Colonic mucosa (tissue), 4 donors: ENCODE measurements around the gene KLHL40. TPM values are rescaled to one million over a fixed set of nuclear protein-coding genes. Genes with fewer than 3 reads are reported as not detected.

Source experiments
- DNase-seq: peaks from one replicate; pipeline ENCODE4 v3.0.0-alpha.2; 2020
- H3K27ac ChIP-seq: fragments of 200-600 bp; one replicate; pipeline ENCODE4 v1.8.0; 2021
- H3K27me3 ChIP-seq: fragments of 200-600 bp; one replicate; pipeline ENCODE4 v1.8.0; 2021
- H3K36me3 ChIP-seq: fragments of 200-600 bp; one replicate; pipeline ENCODE4 v1.8.0; 2021
- H3K4me1 ChIP-seq: fragments of 200-600 bp; one replicate; pipeline ENCODE4 v1.8.0; 2021; ENCODE audit warnings: mild to moderate bottlenecking
- H3K4me3 ChIP-seq: fragments of 200-600 bp; one replicate; pipeline ENCODE4 v1.8.0; 2021
- H3K9ac ChIP-seq, 2 donors: one replicate each; pipeline ENCODE4 v1.7.0; 2013; ENCODE audit warnings: control low read depth in 2 of 2, low read depth in 2 of 2, low read length in 2 of 2
- H3K9me3 ChIP-seq: fragments of 200-600 bp; one replicate; pipeline ENCODE4 v1.8.0; 2021
- CTCF ChIP-seq: fragments of 200-600 bp; IDR thresholded peaks from one replicate; pipeline ENCODE4 v1.8.0; 2022; ENCODE audit warnings: antibody characterized with exemption, mild to moderate bottlenecking
- intact Hi-C: fragments of 100-400 bp; cut with DNase I; formaldehyde crosslinking; loops from one replicate; pipeline ENCODE4 v1.14.1; 2022
- total RNA-seq, 2 donors: library from RNA; stranded (reverse); fragmentation: NEBNext Ultra II Directional in 1 of 2; extraction: Animal tissue kit (Norgen Biotek cat#: 25700) in 1 of 2; gene quantifications; one replicate each; pipeline ENCODE4 v1.2.1, GENCODE V29; 2021
- donor health status: healthy.
- donor health status: DM: no; HTN: no; CAD: no.
- donor health status: DM: no; HTN: no; CAD: no.

The KLHL40 gene
- total RNA-seq, 2 donors from 2014 or later = not detected

GRCh38 chr3:42692667-42693529 is 7.6 kb downstream of the KLHL40 start:
- H3K27me3 ChIP-seq = no peaks in the 10 kb centered on the region
- no peak overlapping the region for H3K4me3 ChIP-seq
- H3K36me3 ChIP-seq = no peaks in the 10 kb centered on the region
- H3K4me1 ChIP-seq = no peaks in the 10 kb centered on the region
- H3K27ac ChIP-seq = no peak overlapping the region
- intact Hi-C loops = no loop called here
- H3K9ac ChIP-seq = no peak overlapping the region
- TF ChIP-seq CTCF = no peak
- DNase-seq = no peak
- H3K9me3 ChIP-seq = no peaks in the 10 kb centered on the region

- no peak overlapping the region for H3K9ac ChIP-seq
- no peaks in the 10 kb centered on the region for H3K9me3 ChIP-seq
- intact Hi-C loops = no loop called here
- H3K4me3 ChIP-seq = no peak overlapping the region
- no peaks in the 10 kb centered on the region for H3K27me3 ChIP-seq
- H3K27ac ChIP-seq = no peak overlapping the region
- no peaks in the 10 kb centered on the region for H3K36me3 ChIP-seq
- no peak for TF ChIP-seq CTCF
- DNase-seq = no peak
- H3K4me1 ChIP-seq = no peaks in the 10 kb centered on the region
Measured at GRCh38 chr3:42693530-42693930, 8.2 kb downstream of the KLHL40 start.

DNA sequence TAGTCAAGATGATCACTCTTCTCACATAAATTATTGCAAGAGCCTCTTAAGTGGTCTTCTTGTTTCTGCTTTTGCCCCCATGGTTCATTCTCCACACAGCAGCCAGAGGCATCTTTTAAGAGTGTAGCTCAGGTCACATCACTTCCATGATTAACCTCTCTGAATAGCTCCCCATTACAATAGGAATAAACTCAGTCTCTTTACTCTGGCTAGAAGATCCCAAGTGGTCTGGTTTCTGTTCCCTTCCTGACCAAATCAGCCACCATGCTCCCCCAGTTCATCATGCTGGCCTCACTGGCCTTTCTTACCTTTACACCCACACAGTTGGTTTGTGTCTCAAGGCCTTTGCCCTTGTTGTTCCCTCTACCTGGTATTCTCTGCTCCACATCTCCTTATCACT is 9.0 kb downstream of the KLHL40 start:
- no peaks in the 10 kb centered on the region for H3K27me3 ChIP-seq
- no peak overlapping the region for H3K4me3 ChIP-seq
- no peak for DNase-seq
- H3K4me1 ChIP-seq = no peaks in the 10 kb centered on the region
- TF ChIP-seq CTCF = no peak
- intact Hi-C loops = no loop called here
- H3K36me3 ChIP-seq = no peaks in the 10 kb centered on the region
- no peaks in the 10 kb centered on the region for H3K9me3 ChIP-seq
- no peak overlapping the region for H3K9ac ChIP-seq
- H3K27ac ChIP-seq = no peak overlapping the region

GRCh38 chr3:42696356-42697288 is 11.3 kb downstream of the KLHL40 start:
- intact Hi-C loops = no loop called here
- H3K4me3 ChIP-seq = no peak overlapping the region
- no peak overlapping the region for H3K27ac ChIP-seq
- no peak overlapping the region for H3K9ac ChIP-seq
- no peaks in the 10 kb centered on the region for H3K4me1 ChIP-seq
- DNase-seq = no peak
- no peaks in the 10 kb centered on the region for H3K9me3 ChIP-seq
- no peaks in the 10 kb centered on the region for H3K36me3 ChIP-seq
- no peaks in the 10 kb centered on the region for H3K27me3 ChIP-seq
- TF ChIP-seq CTCF = no peak

DNA sequence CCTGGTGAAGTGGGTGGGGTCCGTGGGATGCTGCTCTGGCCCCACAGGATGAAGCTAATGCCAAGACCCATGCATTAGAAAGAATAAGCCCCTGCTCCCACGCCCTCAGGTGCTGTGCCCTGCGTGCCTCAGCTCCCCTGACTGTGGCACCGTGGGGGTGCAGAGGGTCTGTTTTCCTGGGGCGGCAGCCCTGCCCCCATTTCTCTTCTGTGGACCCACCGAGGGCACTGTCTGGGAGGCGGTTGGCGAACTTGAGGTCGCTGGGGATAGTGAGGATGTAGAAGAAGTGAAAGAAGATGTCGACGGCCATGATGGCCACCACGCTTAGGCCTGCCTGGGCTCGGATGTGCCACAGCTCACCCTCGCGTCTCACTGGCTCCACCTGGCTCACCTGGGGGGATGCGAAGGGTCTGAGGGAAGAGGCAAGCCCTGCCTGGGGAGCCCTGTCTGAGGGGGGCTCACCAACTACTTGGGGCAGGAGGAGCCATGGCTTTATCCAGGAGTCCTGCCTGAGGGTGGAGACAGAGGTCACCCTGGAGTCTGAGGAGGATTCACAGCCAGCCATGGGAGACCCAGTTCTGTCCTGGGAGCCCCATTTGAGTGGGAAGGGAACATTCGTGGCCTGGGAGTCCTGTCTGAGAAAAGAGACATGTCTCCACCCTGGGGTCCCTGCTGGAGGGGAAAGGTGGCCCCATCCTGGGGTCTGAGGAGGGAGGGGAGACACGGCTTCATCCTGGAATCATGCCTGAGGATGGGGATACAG is 12.1 kb downstream of the KLHL40 start:
- no peak for DNase-seq
- H3K9ac ChIP-seq = no peak overlapping the region
- H3K27ac ChIP-seq = no peak overlapping the region

More for the DNA sequence above, 12.1 kb downstream of the KLHL40 start:
- Histone ChIP-seq H3K4me3 (no peak overlapping the region), H3K4me1 (no peaks in the 10 kb centered on the region), H3K9me3 (no peaks in the 10 kb centered on the region), H3K36me3 (no peaks in the 10 kb centered on the region), H3K27me3 (no peaks in the 10 kb centered on the region)
- TF ChIP-seq CTCF = no peak
- intact Hi-C loops = no loop called here
